ENCODE results near the gene PADI4. TPM values are rescaled to one million over a fixed set of nuclear protein-coding genes. Genes with fewer than 3 reads are reported as not detected.
A peak's percentile ranks its signal among the peaks of the same experiment; 100 is the strongest.
"Not testable (repeated sequence)": the region's sequence is repeated elsewhere in the genome, so short reads cannot be mapped to it uniquely, and the experiment has no call there.

Gene PADI4
- total RNA-seq, 1 experiment from 2014 or later = 7.7 TPM

- Histone ChIP-seq H3F3A (ENCODE audit: insufficient read depth, low read depth) (no peaks in the 10 kb centered on the region), H3K27me3 (ENCODE audit: insufficient read depth, low read depth) (no peaks in the 10 kb centered on the region), H3K9me3 (ENCODE audit: insufficient read depth, low read depth) (no peaks in the 10 kb centered on the region), H2AFZ (no peak overlapping the region), H3K4me2 (no peak overlapping the region), H3K79me2 (ENCODE audit: low read depth) (no peaks in the 10 kb centered on the region), H3K27ac (no peak overlapping the region), H3K4me1 (replicated peaks; ENCODE audit: insufficient read depth) (no peaks in the 10 kb centered on the region; the same call in 1 of the 2 replicates), H4K20me1 (ENCODE audit: insufficient read depth) (no peaks in the 10 kb centered on the region), H3K9me2 (ENCODE audit: insufficient read depth) (no peaks in the 10 kb centered on the region), H3K4me3 (no peak overlapping the region), H3K36me3 (ENCODE audit: low read depth) (no peaks in the 10 kb centered on the region)
- POLR2A ChIA-PET (ENCODE audit: unreplicated experiment) = interaction anchor here (0.7 kb wide), 1 partner anchor 103 kb away, joined by 18 read pairs; no protein-coding TSS in a partner anchor
- TF ChIP-seq EZH2 (IDR thresholded peaks at IDR 0.05; ENCODE audit: low read depth) = no peak
- TF ChIP-seq CTCF (conservative IDR thresholded peaks at IDR 0.05) = no peak
- BruUV-seq (replicated peaks) = no TSS peak
- intact Hi-C loops (cut with micrococcal nuclease; ENCODE audit: unreplicated experiment) = loop anchor here (1.0 kb wide), 1 partner anchor 215 kb away; no protein-coding TSS in a partner anchor
- CTCF ChIA-PET = interaction anchor here (0.5 to 1.1 kb wide), 5 partner anchors 45 to 381 kb away, joined by 4 to 12 read pairs (median 5); no protein-coding TSS in a partner anchor
- DNase-seq = peak; percentile 43 to 66
Measured at GRCh38 chr1:17340358-17340757, 32.4 kb downstream of the PADI4 start.

GRCh38 chr1:17342014-17342441 is 34.0 kb downstream of the PADI4 start:
- Histone ChIP-seq H3K9me3 (ENCODE audit: insufficient read depth, low read depth) (no peaks in the 10 kb centered on the region), H2AFZ (no peak overlapping the region), H3K4me1 (replicated peaks; ENCODE audit: insufficient read depth) (peaks cover 4% of the 10 kb centered on the region), H4K20me1 (ENCODE audit: insufficient read depth) (no peaks in the 10 kb centered on the region), H3K4me3 (no peak overlapping the region), H3K27me3 (ENCODE audit: insufficient read depth, low read depth) (no peaks in the 10 kb centered on the region), H3F3A (ENCODE audit: insufficient read depth, low read depth) (peaks cover 3% of the 10 kb centered on the region; the same call in 1 of the 2 replicates), H3K79me2 (ENCODE audit: low read depth) (no peaks in the 10 kb centered on the region), H3K27ac (no peak overlapping the region), H3K36me3 (ENCODE audit: low read depth) (no peaks in the 10 kb centered on the region), H3K4me2 (no peak overlapping the region), H3K9me2 (ENCODE audit: insufficient read depth) (no peaks in the 10 kb centered on the region)
- no TSS peak for BruUV-seq (replicated peaks)
- no peak for DNase-seq
- ChIA-PET POLR2A (ENCODE audit: unreplicated experiment) (no interaction called here), CTCF (no interaction called here)
- TF ChIP-seq EZH2 (IDR thresholded peaks at IDR 0.05; ENCODE audit: low read depth) = no peak
- no peak for TF ChIP-seq CTCF (conservative IDR thresholded peaks at IDR 0.05)
- intact Hi-C loops (cut with micrococcal nuclease; ENCODE audit: unreplicated experiment) = no loop called here

- H3K4me1 ChIP-seq (replicated peaks; ENCODE audit: insufficient read depth) = peaks cover 23% of the 10 kb centered on the region
- H3K27me3 ChIP-seq (ENCODE audit: insufficient read depth, low read depth); POLR2A ChIA-PET (ENCODE audit: unreplicated experiment); H3K9me3 ChIP-seq (ENCODE audit: insufficient read depth, low read depth); intact Hi-C loops (cut with micrococcal nuclease; ENCODE audit: unreplicated experiment); H2AFZ ChIP-seq; H4K20me1 ChIP-seq (ENCODE audit: insufficient read depth); H3K9me2 ChIP-seq (ENCODE audit: insufficient read depth); H3K36me3 ChIP-seq (ENCODE audit: low read depth); H3K4me2 ChIP-seq; DNase-seq; BruUV-seq (replicated peaks); H3K27ac ChIP-seq; H3K4me3 ChIP-seq; H3K79me2 ChIP-seq (ENCODE audit: low read depth): not testable (repeated sequence)
- peaks cover 15% of the 10 kb centered on the region; the same call in 1 of the 2 replicates for H3F3A ChIP-seq (ENCODE audit: insufficient read depth, low read depth)
- CTCF ChIA-PET = interaction anchor here (0.5 to 1.8 kb wide), 3 partner anchors 16 to 217 kb away, joined by 3 to 5 read pairs (median 3); no protein-coding TSS in a partner anchor
Measured at GRCh38 chr1:17345506-17345905, 37.5 kb downstream of the PADI4 start.
